Calu3 (cell line): Measurements from ENCODE around the gene PTPRN2. TPM values are rescaled to one million over a fixed set of nuclear protein-coding genes. Genes with fewer than 3 reads are reported as not detected.

ENCODE experiments used
- BruUV-seq: library from RNA; stranded (reverse); fragments of 400-500 nt; replicated peaks from 2 replicates; lab custom pipeline; 2021; lab: Mats Ljungman, UMichigan
- CTCF ChIA-PET: fragments of 300-600 bp; sonication (Branson Sonifier 250); formaldehyde crosslinking; loops from one replicate; lab custom pipeline; 2022; ENCODE audit warnings: antibody characterized with exemption; lab: Charles Lee
- DNase-seq: peaks from one replicate; pipeline ENCODE4 v3.0.0; 2022
- H3K27ac Mint-ChIP-seq: one replicate; pipeline ENCODE4 v1.8.0; 2022; ENCODE audit warnings: mixed read lengths; ENCODE audit not compliant: unreplicated experiment
- H3K27me3 Mint-ChIP-seq: one replicate; pipeline ENCODE4 v1.8.0; 2022; ENCODE audit warnings: mixed read lengths; ENCODE audit not compliant: unreplicated experiment
- H3K36me3 Mint-ChIP-seq: one replicate; pipeline ENCODE4 v1.8.0; 2022; ENCODE audit warnings: mild to moderate bottlenecking, moderate library complexity, mixed read lengths; ENCODE audit not compliant: insufficient read depth, unreplicated experiment
- H3K4me1 Mint-ChIP-seq: one replicate; pipeline ENCODE4 v1.8.0; 2022; ENCODE audit warnings: mild to moderate bottlenecking, low read depth, mixed read lengths; ENCODE audit not compliant: unreplicated experiment
- H3K4me3 Mint-ChIP-seq: one replicate; pipeline ENCODE4 v1.8.0; 2022; ENCODE audit warnings: mild to moderate bottlenecking, low read depth, moderate library complexity, mixed read lengths; ENCODE audit not compliant: unreplicated experiment
- H3K9me3 Mint-ChIP-seq: one replicate; pipeline ENCODE4 v1.8.0; 2022; ENCODE audit warnings: low read depth, mixed read lengths; ENCODE audit not compliant: unreplicated experiment
- CTCF ChIP-seq: fragments of 200-600 bp; IDR thresholded peaks from one replicate; pipeline ENCODE4 v1.8.0; 2022; ENCODE audit warnings: antibody characterized with exemption; ENCODE audit not compliant: unreplicated experiment
- intact Hi-C: fragments of 100-400 bp; cut with micrococcal nuclease; formaldehyde crosslinking; loops from one replicate; pipeline ENCODE4 v1.10.0; 2022; ENCODE audit not compliant: unreplicated experiment
- total RNA-seq: library from RNA; stranded (reverse); gene quantifications from 2 replicates; pipeline ENCODE4 v1.2.3, GENCODE V29; 2022

PTPRN2 gene
- total RNA-seq, 1 experiment from 2014 or later: 2.0 TPM

- Mint-ChIP-seq H3K36me3 (no peaks in the 10 kb centered on the region), H3K4me1 (no peaks in the 10 kb centered on the region), H3K27me3 (peaks cover 19% of the 10 kb centered on the region), H3K9me3 (peaks cover 3% of the 10 kb centered on the region), H3K27ac (no peak overlapping the region), H3K4me3 (no peak overlapping the region)
- DNase-seq: no peak
- intact Hi-C loops: no loop called here
- no TSS peak for BruUV-seq
- CTCF ChIA-PET: no interaction called here
- no peak for TF ChIP-seq CTCF
Observed at GRCh38 chr7:157708919-157709295, 878.7 kb downstream of the PTPRN2 start.

- Mint-ChIP-seq H3K36me3 (no peaks in the 10 kb centered on the region), H3K27ac (no peak overlapping the region), H3K4me1 (no peaks in the 10 kb centered on the region), H3K27me3 (peaks cover 25% of the 10 kb centered on the region), H3K9me3 (peaks cover 3% of the 10 kb centered on the region), H3K4me3 (no peak overlapping the region)
- no peak for DNase-seq
- no peak for TF ChIP-seq CTCF
- no TSS peak for BruUV-seq
- intact Hi-C loops: no loop called here
- CTCF ChIA-PET: no interaction called here
Observed at GRCh38 chr7:157707983-157708918, 879.4 kb downstream of the PTPRN2 start.

- DNase-seq: no peak
- H3K4me3 Mint-ChIP-seq: no peak overlapping the region
- intact Hi-C loops: no loop called here
- CTCF ChIA-PET: interaction anchor here (0.5 to 1.3 kb wide), 2 partner anchors 10 to 11 kb away, joined by 3 to 5 read pairs; no protein-coding TSS in a partner anchor
- H3K27me3 Mint-ChIP-seq: peaks cover 50% of the 10 kb centered on the region
- no TSS peak for BruUV-seq
- no peak for TF ChIP-seq CTCF
- H3K36me3 Mint-ChIP-seq: no peaks in the 10 kb centered on the region
- no peak overlapping the region for H3K27ac Mint-ChIP-seq
- no peaks in the 10 kb centered on the region for H3K4me1 Mint-ChIP-seq
- no peaks in the 10 kb centered on the region for H3K9me3 Mint-ChIP-seq
Observed at GRCh38 chr7:157704365-157704764, 883.3 kb downstream of the PTPRN2 start.

DNA sequence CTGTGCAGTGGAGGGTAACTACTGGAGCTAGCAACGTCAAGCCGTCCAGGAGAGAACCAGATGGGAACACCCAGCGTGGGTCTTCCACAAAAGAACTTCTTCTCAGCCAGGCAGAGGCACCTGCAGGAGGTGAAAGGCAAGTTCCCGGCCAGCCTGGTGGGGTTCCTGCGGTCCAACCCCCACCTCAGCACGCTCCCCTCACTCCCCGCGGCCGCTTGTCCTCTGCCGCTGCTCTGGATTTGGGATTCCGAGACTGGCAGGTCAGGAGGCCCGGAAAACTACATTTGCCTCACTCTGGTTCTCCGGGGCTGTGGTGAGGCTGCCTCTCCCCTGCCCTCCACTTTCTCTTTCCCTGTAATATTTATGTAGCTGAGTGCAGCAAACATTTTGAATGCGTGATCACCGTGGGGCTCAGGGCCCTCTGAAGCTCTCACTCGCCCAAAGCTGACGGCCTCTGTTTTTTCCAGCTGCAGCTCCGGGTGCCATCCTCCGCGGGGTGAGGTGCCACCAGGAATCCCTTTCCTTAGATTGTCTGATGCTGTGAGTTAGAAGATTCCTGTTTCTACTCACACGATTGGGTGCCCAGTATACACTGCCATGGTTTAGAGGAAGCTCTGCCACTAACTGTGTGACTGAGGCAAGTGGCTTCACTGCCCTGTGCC is 884.0 kb downstream of the PTPRN2 start:
- peaks cover 50% of the 10 kb centered on the region for H3K27me3 Mint-ChIP-seq
- CTCF ChIA-PET: interaction anchor here (0.5 to 1.3 kb wide), 2 partner anchors 9 to 11 kb away, joined by 3 to 5 read pairs; no protein-coding TSS in a partner anchor

More for the DNA sequence above, 884.0 kb downstream of the PTPRN2 start:
- Mint-ChIP-seq H3K36me3 (no peaks in the 10 kb centered on the region), H3K9me3 (no peaks in the 10 kb centered on the region), H3K4me1 (no peaks in the 10 kb centered on the region), H3K27ac (no peak overlapping the region), H3K4me3 (no peak overlapping the region)
- intact Hi-C loops: no loop called here
- no peak for TF ChIP-seq CTCF
- BruUV-seq: no TSS peak
- no peak for DNase-seq
